Urothelium cell line (cell line): ENCODE measurements around the gene COPS6.
"Not testable (repeated sequence)": the region's sequence is repeated elsewhere in the genome, so short reads cannot be mapped to it uniquely, and the experiment has no call there.

Source experiments
- DNase-seq: peaks from one replicate; pipeline ENCODE4 v3.0.0; 2011; ENCODE audit warnings: low spot score, mixed read lengths
- FAIRE-seq: peaks from 2 replicates; lab custom pipeline; 2011; peaks lifted over from hg19 to GRCh38; lab: Jason Lieb, UNC

The COPS6 gene

GRCh38 chr7:100126239-100126930 lies 37.6 kb downstream of the COPS6 start:
- no peak for FAIRE-seq

GRCh38 chr7:100126931-100127865 lies 38.4 kb downstream of the COPS6 start, which contains the start of gene MBLAC1:
TSS of gene MBLAC1 (plus strand) at chr7:100126967. CDS start at chr7:100127396, 429 bp downstream.
- peak; percentile 96 for DNase-seq
- peak; percentile 89 for FAIRE-seq

More at GRCh38 chr7:100126239-100126930, 37.6 kb downstream of the COPS6 start:
- no peak for DNase-seq

GRCh38 chr7:100127866-100128636 lies 39.3 kb downstream of the COPS6 start:
- no peak for FAIRE-seq
- peak; percentile 54 for DNase-seq

- DNase-seq (no peak), FAIRE-seq (no peak)
Observed at GRCh38 chr7:100128637-100128963, 39.8 kb downstream of the COPS6 start.

- not testable (repeated sequence) for DNase-seq, FAIRE-seq
Observed at GRCh38 chr7:100130220-100130607, 41.4 kb downstream of the COPS6 start.

GRCh38 chr7:100130608-100131453 lies 42.1 kb downstream of the COPS6 start:
- peak; percentile 79 for DNase-seq

GRCh38 chr7:100132126-100132525 lies 43.4 kb downstream of the COPS6 start:
- DNase-seq (no peak), FAIRE-seq (no peak)

More at GRCh38 chr7:100130608-100131453, 42.1 kb downstream of the COPS6 start:
- no peak for FAIRE-seq

GRCh38 chr7:100132697-100133151 lies 44.0 kb downstream of the COPS6 start:
- DNase-seq (peak; percentile 87), FAIRE-seq (peak; percentile 95)

GRCh38 chr7:100137851-100138760 lies 49.3 kb downstream of the COPS6 start:
- FAIRE-seq = no peak
- no peak for DNase-seq

GRCh38 chr7:100141555-100141949 lies 52.8 kb downstream of the COPS6 start:
- FAIRE-seq = no peak
- no peak for DNase-seq
